Right lobe of liver (tissue), 4 donors: Measurements from ENCODE around the gene CDC20.

Source experiments
- CTCF ChIP-seq, 4 donors: fragments of 200-600 bp in 3 of 4; fragments of 450-650 bp in 1 of 4; IDR thresholded peaks; one replicate each; pipeline versions ENCODE4 v1.5.1 to v1.8.0; 2016 to 2022; ENCODE audit warnings: antibody characterized with exemption in 4 of 4, mild to moderate bottlenecking in 2 of 4
- POLR2A ChIP-seq: fragments of 450-650 bp; IDR thresholded peaks from one replicate; pipeline ENCODE4 v1.6.1; 2017; ENCODE audit warnings: antibody characterized with exemption, mild to moderate bottlenecking
- donor health status: DM: no; HTN: no; CAD: no.
- donor health status: DM: no; HTN: no; CAD: no.
- donor health status: DM: no; HTN: yes; CAD: no.

DNA sequence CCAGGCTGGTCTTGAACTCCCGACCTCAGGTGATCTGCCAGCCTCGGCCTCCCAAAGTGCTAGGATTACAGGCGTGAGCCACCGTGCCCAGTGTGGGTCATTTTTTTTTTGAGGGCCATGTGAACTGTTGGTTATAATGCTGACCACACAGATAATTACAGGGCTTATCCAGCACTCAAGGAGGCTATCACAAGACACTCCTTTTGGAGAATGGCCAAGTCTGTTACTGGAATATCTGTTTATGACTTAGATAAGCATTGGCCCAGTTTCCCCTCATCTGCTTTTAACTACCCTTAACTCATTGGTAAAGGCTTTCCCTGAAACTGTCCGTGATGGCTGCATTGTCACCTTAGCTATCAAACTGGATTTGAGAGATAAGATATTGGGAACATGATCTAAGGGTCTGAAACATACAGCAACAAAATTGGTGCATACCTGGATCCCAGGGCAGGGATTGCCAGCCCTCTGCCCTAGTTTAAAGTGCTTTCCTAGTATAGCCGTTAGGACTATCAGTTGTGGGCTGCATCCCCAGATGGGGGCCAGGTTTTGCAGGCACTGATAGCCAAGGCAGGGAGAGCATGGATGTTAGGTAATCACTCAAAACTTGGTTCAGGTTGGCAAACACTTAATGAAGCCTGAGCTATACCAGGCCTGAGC, 46.6 kb downstream of the CDC20 start:
- TF ChIP-seq POLR2A (no peak), CTCF (IDR thresholded peaks at IDR 0.05) (no peak)
